GM12872 (cell line): ENCODE results near the gene WBP2.
A peak's percentile ranks its signal among the peaks of the same experiment; 100 is the strongest.

Experiments
- TF ChIP-seq, protein P1 (sequence below): IDR thresholded peaks from 3 replicates; pipeline ENCODE4 v1.5.1; 2011; ENCODE audit warnings: low read depth, mild to moderate bottlenecking, low read length, moderate library complexity; ENCODE audit not compliant: insufficient read depth

The WBP2 gene

DNA sequence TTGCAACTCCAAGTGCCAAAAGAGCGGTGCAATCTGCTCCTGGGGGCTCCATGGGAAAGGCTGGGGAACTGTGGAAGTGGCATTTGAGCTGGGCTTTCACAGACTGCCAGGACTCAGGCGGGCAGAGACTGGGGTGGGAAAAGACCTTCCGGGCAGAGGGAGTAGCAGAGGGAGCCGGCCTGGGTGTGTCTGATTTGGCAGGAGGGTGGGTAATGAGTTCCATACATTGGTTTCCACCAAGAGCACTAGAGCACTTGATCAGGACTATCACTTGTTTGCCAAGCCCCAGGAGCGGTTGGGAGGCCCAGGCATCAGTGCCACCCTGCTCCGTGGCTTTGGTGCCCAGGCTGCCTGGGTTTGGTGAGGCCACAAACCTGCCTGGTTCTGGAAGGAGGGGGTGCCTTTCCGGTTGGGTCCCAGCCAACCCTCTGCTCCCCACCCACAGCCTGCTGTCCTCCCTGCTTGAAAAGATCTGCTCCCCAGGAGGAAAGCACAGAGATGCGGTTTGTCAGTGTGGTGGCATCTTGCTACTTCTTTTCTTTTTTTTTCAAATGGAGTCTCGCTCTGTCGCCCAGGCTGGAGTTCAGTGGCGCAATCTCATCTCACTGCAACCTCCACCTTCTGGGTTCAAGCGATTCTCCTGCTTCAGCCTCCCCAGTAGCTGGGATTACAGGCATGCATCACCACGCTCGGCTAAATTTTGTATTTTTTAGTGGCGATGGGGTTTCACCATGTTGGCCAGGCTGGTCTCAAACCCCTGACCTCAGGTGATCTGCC is 26.7 kb upstream of the WBP2 start:
- TF ChIP-seq, protein P1, sequence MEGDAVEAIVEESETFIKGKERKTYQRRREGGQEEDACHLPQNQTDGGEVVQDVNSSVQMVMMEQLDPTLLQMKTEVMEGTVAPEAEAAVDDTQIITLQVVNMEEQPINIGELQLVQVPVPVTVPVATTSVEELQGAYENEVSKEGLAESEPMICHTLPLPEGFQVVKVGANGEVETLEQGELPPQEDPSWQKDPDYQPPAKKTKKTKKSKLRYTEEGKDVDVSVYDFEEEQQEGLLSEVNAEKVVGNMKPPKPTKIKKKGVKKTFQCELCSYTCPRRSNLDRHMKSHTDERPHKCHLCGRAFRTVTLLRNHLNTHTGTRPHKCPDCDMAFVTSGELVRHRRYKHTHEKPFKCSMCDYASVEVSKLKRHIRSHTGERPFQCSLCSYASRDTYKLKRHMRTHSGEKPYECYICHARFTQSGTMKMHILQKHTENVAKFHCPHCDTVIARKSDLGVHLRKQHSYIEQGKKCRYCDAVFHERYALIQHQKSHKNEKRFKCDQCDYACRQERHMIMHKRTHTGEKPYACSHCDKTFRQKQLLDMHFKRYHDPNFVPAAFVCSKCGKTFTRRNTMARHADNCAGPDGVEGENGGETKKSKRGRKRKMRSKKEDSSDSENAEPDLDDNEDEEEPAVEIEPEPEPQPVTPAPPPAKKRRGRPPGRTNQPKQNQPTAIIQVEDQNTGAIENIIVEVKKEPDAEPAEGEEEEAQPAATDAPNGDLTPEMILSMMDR = no peak

DNA sequence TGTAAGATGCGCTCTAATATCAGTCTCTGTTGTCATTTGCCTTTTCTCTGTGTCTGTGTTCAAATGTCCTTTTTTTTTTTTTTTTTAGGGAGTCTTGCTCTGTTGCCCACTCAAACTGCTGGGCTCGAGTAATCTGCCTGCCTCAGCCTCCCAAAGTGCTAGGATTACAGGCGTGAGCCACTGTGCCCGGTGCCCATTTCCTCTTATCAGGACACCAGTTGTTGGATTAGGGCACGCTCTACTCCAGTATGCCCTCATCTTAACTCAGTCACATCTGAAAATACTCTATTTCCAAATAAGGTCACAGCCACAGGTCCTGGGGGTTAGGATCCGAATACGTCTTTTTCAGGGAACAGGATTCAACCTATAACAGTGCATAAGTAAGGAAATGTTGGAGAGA is 25.1 kb upstream of the WBP2 start:
- TF ChIP-seq, protein P1 = no peak

DNA sequence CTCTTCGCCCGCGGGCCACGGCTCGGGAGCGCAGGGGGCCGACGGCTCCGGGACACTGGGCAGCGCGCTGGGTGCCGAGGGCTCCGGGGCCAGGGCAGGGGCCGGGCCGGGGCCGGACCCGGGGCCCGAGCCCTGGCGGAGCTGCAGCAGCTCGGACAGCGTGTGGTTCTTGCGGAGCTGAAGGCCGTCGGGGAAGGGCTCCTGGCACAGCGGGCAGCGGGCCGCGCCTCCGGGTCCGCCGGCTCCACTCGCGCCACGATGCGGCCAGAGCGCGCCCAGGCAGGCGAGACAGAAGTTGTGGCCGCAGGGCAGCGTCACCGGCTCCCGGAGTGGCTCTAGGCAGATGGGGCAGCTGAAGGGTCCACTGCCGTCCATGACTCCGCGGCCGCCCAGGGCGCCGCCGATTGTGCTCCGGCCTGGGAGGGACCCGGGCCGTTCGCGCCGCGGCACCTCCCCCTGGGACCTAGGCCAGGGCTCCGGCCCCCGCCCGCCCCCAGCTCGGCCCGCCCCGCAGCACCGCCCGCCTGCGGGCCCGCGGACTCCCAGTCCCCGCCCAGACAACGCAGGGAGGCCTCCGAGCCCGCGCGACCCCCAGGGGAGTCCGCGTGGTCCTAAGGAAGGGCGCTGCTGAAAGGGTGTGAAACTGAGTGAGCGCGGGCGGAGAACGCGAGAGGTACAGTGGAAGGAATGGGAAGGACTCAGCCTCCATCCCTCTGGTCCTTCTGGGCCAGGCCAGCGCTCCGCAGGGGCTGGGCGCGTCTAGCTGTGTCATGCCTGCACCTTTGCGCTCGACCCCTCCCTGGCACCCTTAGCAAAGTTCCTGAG is 23.3 kb upstream of the WBP2 start, which contains the start of gene TRIM47:
TSS of gene TRIM47 (minus strand) at position 408 of the 825 bp plus-strand sequence. CDS start at position 375, 33 bp downstream.
- TF ChIP-seq, protein P1 = no peak

DNA sequence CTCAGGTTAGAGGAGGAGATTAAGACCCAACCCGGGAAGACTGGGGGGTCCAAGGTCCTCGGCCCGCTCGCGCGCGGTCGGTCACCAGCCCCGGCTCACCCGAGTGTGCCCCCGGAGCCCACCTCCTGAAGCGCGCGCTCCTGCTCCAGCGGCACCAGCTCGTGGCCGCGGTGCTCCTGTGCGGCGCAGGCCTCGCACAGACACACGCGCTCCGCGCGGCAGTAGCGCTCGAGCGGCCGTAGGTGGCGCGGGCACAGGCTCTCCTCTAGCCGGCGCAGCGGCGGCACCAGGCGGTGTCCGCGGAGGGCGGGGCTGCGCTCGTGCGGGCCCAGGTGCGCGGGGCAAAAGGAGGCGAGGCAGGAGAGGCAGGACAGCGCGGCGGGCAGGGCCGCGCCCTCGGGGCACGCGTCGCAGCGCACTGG is 22.6 kb upstream of the WBP2 start:
- TF ChIP-seq, protein P1 = peak; percentile 58

DNA sequence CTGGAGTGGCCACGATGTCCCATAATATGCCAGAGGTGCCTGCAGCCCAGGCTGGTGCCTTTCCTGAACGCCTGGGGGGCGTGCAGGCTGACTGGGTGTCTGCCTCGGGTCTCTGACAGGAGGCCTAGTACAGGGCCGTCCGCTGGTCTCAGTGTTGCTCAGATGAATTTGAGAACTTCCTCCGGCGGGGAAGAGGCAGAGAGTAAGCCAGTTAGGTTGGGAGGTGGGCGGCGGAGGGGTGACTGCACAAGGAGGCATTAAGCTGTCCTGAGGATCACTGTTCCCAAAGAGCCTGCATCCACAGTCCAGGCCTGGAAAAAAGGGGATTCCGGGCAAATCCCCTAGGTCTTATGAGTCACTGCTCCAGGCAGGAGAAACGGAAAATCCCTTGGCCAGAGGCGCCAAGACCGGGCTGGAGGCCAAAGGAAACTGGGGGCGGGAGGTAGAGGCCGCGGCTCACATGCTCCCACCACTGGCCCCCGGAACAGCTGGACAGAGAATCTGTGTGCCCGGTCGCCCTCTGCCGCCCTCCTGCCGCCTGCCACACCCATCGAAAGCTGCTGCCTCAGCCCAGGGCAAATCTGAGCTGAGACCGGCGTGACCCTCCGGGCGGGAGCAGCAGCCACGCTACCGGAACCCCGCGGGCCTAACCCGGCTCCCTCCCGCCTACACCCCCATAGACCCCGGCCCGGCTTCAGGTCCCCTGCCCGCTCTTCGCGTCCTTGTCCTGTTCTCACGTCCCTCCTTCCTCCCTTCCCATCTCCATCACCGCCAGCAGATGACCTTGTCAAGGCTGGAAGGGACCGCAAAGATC is 22.0 kb upstream of the WBP2 start:
- TF ChIP-seq, protein P1 = 0 out of 3 replicates have a peak, but pooled peaks have one; percentile 2

DNA sequence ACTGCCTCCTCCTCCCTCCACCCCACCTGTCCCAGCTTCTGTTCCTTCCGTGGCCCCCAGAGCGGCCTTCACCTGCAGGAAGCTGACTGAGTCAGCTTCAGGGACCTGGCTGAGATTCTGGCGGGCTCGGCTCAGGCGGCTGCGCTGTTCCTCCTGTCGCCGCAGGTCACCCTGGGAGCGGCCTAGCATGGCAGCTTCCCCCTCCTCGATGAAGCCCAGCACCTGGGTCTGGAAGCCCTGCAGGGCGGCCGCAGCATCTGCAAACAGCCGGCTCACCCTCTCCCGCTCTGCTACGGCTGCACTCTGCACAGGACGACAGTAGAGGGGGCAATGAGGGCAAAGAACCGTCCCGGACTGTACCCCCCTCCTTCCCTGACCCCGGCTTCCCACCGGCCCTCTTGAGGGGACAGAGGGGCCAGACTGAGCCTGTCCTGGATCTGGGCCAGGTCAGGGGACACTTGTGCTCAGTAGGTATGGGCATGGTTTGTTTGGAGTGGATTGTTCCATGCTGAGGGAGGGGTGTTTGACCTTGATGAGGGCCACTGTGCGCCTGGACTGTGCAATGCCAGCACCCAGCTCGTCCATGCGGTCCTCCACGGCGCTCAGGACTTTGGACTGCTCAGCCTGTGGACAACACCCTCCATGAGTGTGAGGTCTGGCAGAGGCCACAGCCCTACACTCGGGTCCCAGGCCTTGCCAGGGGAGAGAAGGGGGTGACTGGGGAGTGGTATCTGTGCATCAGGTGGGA is 21.2 kb upstream of the WBP2 start:
- TF ChIP-seq, protein P1 = peak; percentile 57
